Measurements from ENCODE around the gene NKD2. TPM values are rescaled to one million over a fixed set of nuclear protein-coding genes. Genes with fewer than 3 reads are reported as not detected.

Gene NKD2
- polyA plus RNA-seq, 1 of the 3 experiments (the other 2 are of a cell fraction) = not detected

- TF ChIP-seq USF2 (IDR thresholded peaks at IDR 0.05; ENCODE audit: borderline replicate concordance, low read depth, low read length) (no peak), MXI1 (IDR thresholded peaks at IDR 0.05; ENCODE audit: low read depth, low read length) (no peak), GABPA (IDR thresholded peaks at IDR 0.05; ENCODE audit: low read depth) (no peak)
Observed at GRCh38 chr5:1033178-1033577, 24.6 kb downstream of the NKD2 start (continued).

- Histone ChIP-seq H3K4me3 (ENCODE audit: low read depth in 2 of 2, low read length in 1 of 2) (no peak overlapping the region), H2AFZ (ENCODE audit: low read depth) (no peak overlapping the region), H3K27me3 (ENCODE audit: insufficient read depth) (no peaks in the 10 kb centered on the region), H3K79me2 (ENCODE audit: insufficient read depth) (no peaks in the 10 kb centered on the region), H3K27ac (ENCODE audit: low read depth in 2 of 2, low read length in 1 of 2) (no peak overlapping the region), H3F3A (replicated peaks; ENCODE audit: insufficient read depth) (no peaks in the 10 kb centered on the region), H3K9me3 (no peaks in the 10 kb centered on the region), H3K4me1 (ENCODE audit: control insufficient read depth in 1 of 2, insufficient read depth in 2 of 2, low read depth in 1 of 2, low read length in 1 of 2) (no peaks in the 10 kb centered on the region; a peak in 1 of 4 replicates), H3K9ac (no peak overlapping the region), H4K20me1 (ENCODE audit: insufficient read depth) (no peaks in the 10 kb centered on the region), H3K4me2 (no peak overlapping the region), H3K36me3 (replicated peaks in 1 of 2; ENCODE audit: control insufficient read depth in 1 of 2, insufficient read depth in 2 of 2, low read length in 1 of 2) (no peaks in the 10 kb centered on the region), H3K9me2 (no peaks in the 10 kb centered on the region)
- POLR2A ChIA-PET = no interaction called here
- DNase-seq = peak; percentile 16
- WGBS (ENCODE audit: low lambda C conversion rate) = 75% methylated on average over 17 of the region's 29 CpGs
- CTCF ChIA-PET = interaction anchor here (2.8 kb wide), 1 partner anchor 134 kb away, joined by 13 read pairs; no protein-coding TSS in a partner anchor
- TF ChIP-seq RXRA (IDR thresholded peaks at IDR 0.05; ENCODE audit: borderline replicate concordance, low read depth) (no peak), TEAD4 (IDR thresholded peaks at IDR 0.05; ENCODE audit: borderline replicate concordance, insufficient read depth) (no peak), CHD2 (IDR thresholded peaks at IDR 0.05; ENCODE audit: low read length, partially characterized antibody) (no peak), TAF1 (IDR thresholded peaks at IDR 0.05; ENCODE audit: borderline replicate concordance, low read depth, low read length) (no peak), NRF1 (IDR thresholded peaks at IDR 0.05; ENCODE audit: low read depth, low read length) (no peak), NFIC (IDR thresholded peaks at IDR 0.05; ENCODE audit: borderline replicate concordance) (no peak), EP300 (IDR thresholded peaks at IDR 0.05; ENCODE audit: borderline replicate concordance in 1 of 2, low read depth in 1 of 2, low read length in 1 of 2) (no peak), EZH2phosphoT487 (IDR thresholded peaks at IDR 0.05; ENCODE audit: borderline replicate concordance, low read depth) (no peak), FOSL2 (IDR thresholded peaks at IDR 0.05; ENCODE audit: borderline replicate concordance, low read depth) (no peak), GATA2 (CRISPR knock-in tag; IDR thresholded peaks at IDR 0.05) (no peak), FOXM1 (IDR thresholded peaks at IDR 0.05; ENCODE audit: low read depth) (no peak), MXI1 (IDR thresholded peaks at IDR 0.05; ENCODE audit: low read depth, low read length) (no peak)
Observed at GRCh38 chr5:1033606-1034420, 25.2 kb downstream of the NKD2 start.
